Bronchial epithelial cell (primary cell): Measurements from ENCODE around the gene PTPRA. TPM values are rescaled to one million over a fixed set of nuclear protein-coding genes. Genes with fewer than 3 reads are reported as not detected.
A peak's percentile ranks its signal among the peaks of the same experiment; 100 is the strongest.
"Not testable (repeated sequence)": the region's sequence is repeated elsewhere in the genome, so short reads cannot be mapped to it uniquely, and the experiment has no call there.

Experiments used
- DNase-seq: peaks from one replicate; pipeline ENCODE4 v3.0.0-alpha.2; 2010; ENCODE audit warnings: low read depth
- FAIRE-seq: peaks from 2 replicates; lab custom pipeline; 2011; peaks lifted over from hg19 to GRCh38; lab: Jason Lieb, UNC
- H3K27me3 ChIP-seq: 2 replicates; pipeline ENCODE4 v1.5.1; 2011; ENCODE audit warnings: low read length; ENCODE audit not compliant: control insufficient read depth, insufficient read depth
- H3K36me3 ChIP-seq: 2 replicates; pipeline ENCODE4 v1.5.1; 2011; ENCODE audit warnings: low read length; ENCODE audit not compliant: control insufficient read depth, insufficient read depth
- H3K4me3 ChIP-seq: 2 replicates; pipeline ENCODE4 v1.5.1; 2011; ENCODE audit warnings: mild to moderate bottlenecking, low read depth, low read length, control low read depth
- CTCF ChIP-seq: IDR thresholded peaks from 2 replicates; pipeline ENCODE4 v1.5.1; 2011; ENCODE audit warnings: mild to moderate bottlenecking, moderate library complexity, low read length, control low read depth, inconsistent platforms; ENCODE audit not compliant: insufficient read depth, severe bottlenecking
- total RNA-seq: library from RNA; depleted of rRNA; stranded (reverse); fragments of >200 nt; gene quantifications from 2 replicates; pipeline ENCODE4 v1.2.1, GENCODE V29; 2014

PTPRA gene
- total RNA-seq: 20.8 and 25.2 TPM in 2 replicates

- no peak for TF ChIP-seq CTCF
- FAIRE-seq (no peak), DNase-seq (peak; percentile 74)
- Histone ChIP-seq H3K36me3 (no peaks in the 10 kb centered on the region), H3K4me3 (peak within 1 kb of the TSS; percentile 61), H3K27me3 (no peaks in the 10 kb centered on the region)
Measured at GRCh38 chr20:2873010-2873746, at the start of gene PTPRA. Gene PTPRA, plus strand, starts transcription at chr20:2873481. Its CDS starts 90,797 bp downstream, at chr20:2964278.

- Histone ChIP-seq H3K4me3 (no peak overlapping the region), H3K27me3 (peaks cover 3% of the 10 kb centered on the region), H3K36me3 (no peaks in the 10 kb centered on the region)
- FAIRE-seq (no peak), DNase-seq (no peak)
- no peak for TF ChIP-seq CTCF
Measured at GRCh38 chr20:2825761-2826160, 47.5 kb upstream of the PTPRA start.

- H3K4me3 ChIP-seq: no peak overlapping the region
- no peak for DNase-seq
- no peaks in the 10 kb centered on the region for H3K36me3 ChIP-seq
- no peak for FAIRE-seq
- TF ChIP-seq CTCF: no peak
- H3K27me3 ChIP-seq: peaks cover 3% of the 10 kb centered on the region
Measured at GRCh38 chr20:2826655-2827054, 46.6 kb upstream of the PTPRA start.

GRCh38 chr20:2829376-2829775, 43.9 kb upstream of the PTPRA start:
- no peak for TF ChIP-seq CTCF
- Histone ChIP-seq H3K27me3 (no peaks in the 10 kb centered on the region), H3K4me3 (no peak overlapping the region), H3K36me3 (no peaks in the 10 kb centered on the region)
- DNase-seq (no peak), FAIRE-seq (no peak)

- not testable (repeated sequence) for H3K36me3 ChIP-seq, H3K27me3 ChIP-seq, DNase-seq, FAIRE-seq, H3K4me3 ChIP-seq
Measured at GRCh38 chr20:2831206-2831605, 42.1 kb upstream of the PTPRA start.

- no peak for DNase-seq
- Histone ChIP-seq H3K27me3 (no peaks in the 10 kb centered on the region), H3K4me3 (no peak overlapping the region), H3K36me3 (no peaks in the 10 kb centered on the region)
- no peak for FAIRE-seq
- no peak for TF ChIP-seq CTCF
Measured at GRCh38 chr20:2833761-2834160, 39.5 kb upstream of the PTPRA start.
